GM18867 (cell line): ENCODE measurements around the gene VAC14.
"Not testable (repeated sequence)": the region's sequence is repeated elsewhere in the genome, so short reads cannot be mapped to it uniquely, and the experiment has no call there.

ENCODE experiments used
- ATAC-seq: cut with Tn5 transposase; IDR thresholded peaks from one replicate; pipeline ENCODE4 v1.9.1; 2021; ENCODE audit warnings: mild to moderate bottlenecking, moderate library complexity; ENCODE audit not compliant: unreplicated experiment

VAC14 gene

GRCh38 chr16:70648606-70649005, 152.4 kb downstream of the VAC14 start:
- no peak for ATAC-seq

GRCh38 chr16:70647441-70648359, 153.3 kb downstream of the VAC14 start:
- no peak for ATAC-seq

- ATAC-seq, result no peak
These were observed 154.4 kb downstream of the VAC14 start, which contains the start of gene IL34 for GRCh38 chr16:70646260-70647241. Gene IL34, plus strand, starts transcription at chr16:70646559. Its CDS starts 389 bp downstream, at chr16:70646948.

GRCh38 chr16:70644763-70645597, 156.0 kb downstream of the VAC14 start:
- ATAC-seq, result no peak

- ATAC-seq, result not testable (repeated sequence)
These were observed 157.7 kb downstream of the VAC14 start for GRCh38 chr16:70643264-70643663.

GRCh38 chr16:70642633-70643032, 158.3 kb downstream of the VAC14 start:
- ATAC-seq, result no peak

- ATAC-seq, result no peak
These were observed 161.9 kb downstream of the VAC14 start for GRCh38 chr16:70638814-70639792.
